K562 (cell line): ENCODE data around the gene NPAS3. TPM values are rescaled to one million over a fixed set of nuclear protein-coding genes. Genes with fewer than 3 reads are reported as not detected.

Experiments used
- ATAC-seq: fragments of 200-7000 bp; cut with Tn5 transposase; 3 replicates; pipeline ENCODE4 v1.9.1; 2020; ENCODE audit warnings: moderate library complexity
- BruUV-seq: library from RNA; stranded (reverse); fragments of 400-500 nt; replicated peaks from 2 replicates; lab custom pipeline; 2021; lab: Mats Ljungman, UMichigan
- CTCF ChIA-PET: fragments of 300-600 bp; formaldehyde crosslinking; extraction: SDS; loops from one replicate; lab custom pipeline; 2021; ENCODE audit warnings: low intra/inter-chr PET ratio; lab: Yijun Ruan, JAX
- POLR2A ChIA-PET: fragments of 300-600, 350-650 bp; sonication (Branson Sonifier 250); formaldehyde crosslinking; extraction: SDS; loops from one replicate; lab custom pipeline; 2021; ENCODE audit warnings: antibody characterized with exemption, inconsistent platforms; lab: Yijun Ruan, JAX
- DNase-seq, 4 experiments: peaks; one replicate each; pipeline versions ENCODE4 v3.0.0 to v3.0.0-alpha.2; 2011 to 2018; ENCODE audit warnings: low spot score in 3 of 4, mixed read lengths in 3 of 4; ENCODE audit errors: extremely low read depth in 1 of 4
- FAIRE-seq: peaks from 2 replicates; lab custom pipeline; 2011; peaks lifted over from hg19 to GRCh38; lab: Jason Lieb, UNC
- H2AFZ ChIP-seq: 2 replicates; pipeline ENCODE4 v1.6.0; 2011; ENCODE audit warnings: low read depth, low read length, control low read depth, inconsistent platforms
- H3K27ac ChIP-seq: fragments of 200-600 bp; 3 replicates; pipeline ENCODE4 v1.8.0; 2011; ENCODE audit warnings: low read depth, mild to moderate bottlenecking, control low read depth, inconsistent platforms, low read length, moderate library complexity, mixed read lengths; ENCODE audit errors: extremely low read depth
- H3K27me3 ChIP-seq, 2 experiments: fragments of 300-600 bp in 1 of 2; 2 replicates in 1 of 2; 3 replicates in 1 of 2; pipeline versions ENCODE4 v1.6.0 to v1.8.0; 2011; ENCODE audit warnings: inconsistent platforms in 2 of 2, low read length in 2 of 2, mild to moderate bottlenecking in 1 of 2, mixed read lengths in 1 of 2, moderate library complexity in 1 of 2; ENCODE audit not compliant: control insufficient read depth in 2 of 2, insufficient read depth in 2 of 2
- H3K36me3 ChIP-seq: fragments of 300-600 bp; 3 replicates; pipeline ENCODE4 v1.8.0; 2011; ENCODE audit warnings: mild to moderate bottlenecking, low read length, inconsistent platforms; ENCODE audit not compliant: control insufficient read depth, insufficient read depth
- H3K4me1 ChIP-seq, 2 experiments: fragments of 200-600 bp in 1 of 2; replicated peaks in 1 of 2; 2 replicates in 1 of 2; 3 replicates in 1 of 2; pipeline versions ENCODE4 v1.5.1 to v1.8.0; 2011; ENCODE audit warnings: inconsistent platforms in 2 of 2, low read length in 2 of 2, mild to moderate bottlenecking in 1 of 2, mixed read lengths in 1 of 2, moderate library complexity in 1 of 2; ENCODE audit not compliant: control insufficient read depth in 2 of 2, insufficient read depth in 2 of 2
- H3K4me2 ChIP-seq: 2 replicates; pipeline ENCODE4 v1.6.1; 2011; ENCODE audit warnings: low read length, control low read depth, inconsistent platforms, mixed read lengths; ENCODE audit not compliant: insufficient read depth
- H3K4me3 ChIP-seq: fragments of 200-600 bp; sonication (generic), shearing (Covaris generic); 2 replicates; pipeline ENCODE4 v1.5.1; 2016; ENCODE audit warnings: control low read depth, inconsistent platforms
- H3K79me2 ChIP-seq: fragments of 200-600 bp; 3 replicates; pipeline ENCODE4 v1.8.0; 2011; ENCODE audit warnings: low read length, inconsistent platforms; ENCODE audit not compliant: control insufficient read depth, insufficient read depth
- H3K9ac ChIP-seq, 2 experiments: 2 replicates each; pipeline versions ENCODE4 v1.6.0 to v1.6.1; 2011; ENCODE audit warnings: low read depth in 2 of 2, low read length in 2 of 2, control low read depth in 1 of 2, inconsistent platforms in 1 of 2, mild to moderate bottlenecking in 1 of 2, mixed read lengths in 1 of 2; ENCODE audit not compliant: insufficient read depth in 1 of 2
- H3K9me1 ChIP-seq: one replicate; pipeline ENCODE4 v1.6.0; 2011; ENCODE audit warnings: inconsistent platforms, mild to moderate bottlenecking, low read length, moderate library complexity; ENCODE audit not compliant: control insufficient read depth, insufficient read depth
- H3K9me3 ChIP-seq: replicated peaks from 2 replicates; pipeline ENCODE4 v1.5.1; 2011; ENCODE audit warnings: low read depth, low read length, inconsistent platforms; ENCODE audit not compliant: control insufficient read depth, insufficient read depth
- H4K20me1 ChIP-seq: replicated peaks from 2 replicates; pipeline ENCODE4 v1.6.1; 2011; ENCODE audit warnings: low read length, inconsistent platforms, mixed read lengths; ENCODE audit not compliant: control insufficient read depth, insufficient read depth
- BCOR ChIP-seq: fragments of 450-650 bp; IDR thresholded peaks from 2 replicates; pipeline ENCODE4 v1.6.1; 2016
- E2F8 ChIP-seq: fragments of 450-650 bp; IDR thresholded peaks from 2 replicates; pipeline ENCODE4 v1.7.1; 2018; ENCODE audit warnings: mild to moderate bottlenecking, low read depth; ENCODE audit not compliant: partially characterized antibody
- EZH2 ChIP-seq: IDR thresholded peaks from 2 replicates; pipeline ENCODE4 v1.6.1; 2012; ENCODE audit warnings: low read depth, mild to moderate bottlenecking, inconsistent platforms, low read length, borderline replicate concordance
- HDAC8 ChIP-seq: fragments of 450-650 bp; IDR thresholded peaks from 2 replicates; pipeline ENCODE4 v1.6.1; 2016; ENCODE audit warnings: mild to moderate bottlenecking, missing genetic modification characterization, moderate library complexity, missing compliant biosample characterization
- SNRNP70 ChIP-seq: fragments of 200-400 bp; formaldehyde crosslinking; optimal IDR thresholded peaks from 2 replicates; pipeline ENCODE3; 2017; ENCODE audit warnings: low read depth, low read length
- ZNF282 ChIP-seq: sonication (generic); formaldehyde crosslinking; IDR thresholded peaks from 2 replicates; pipeline ENCODE4 v1.8.1; 2023; ENCODE audit warnings: missing genetic modification reagents
- WGBS: fragments of 100-300 bp; shearing (Covaris generic); methylation state at CpG from one replicate; pipeline ENCODE4 v1.1.6; 2016; ENCODE audit warnings: low coverage, mixed read lengths; ENCODE audit not compliant: insufficient coverage; ENCODE audit errors: missing lambda C conversion rate; 5-methylcytosine and 5-hydroxymethylcytosine counted together
- in situ Hi-C: fragments of 300-500 bp; cut with MboI; formaldehyde crosslinking; loops from 4 replicates; pipeline ENCODE4 v1.15.0; 2018; ENCODE audit warnings: inconsistent platforms, mixed read lengths
- intact Hi-C: fragments of 100-400 bp; cut with micrococcal nuclease; formaldehyde crosslinking; loops from 2 replicates; pipeline ENCODE4 v1.14.2; 2022
- polyA plus RNA-seq, 8 experiments: library from polyadenylated mRNA; depleted of rRNA in 4 of 8; stranded (reverse) in 5 of 8; unstranded in 3 of 8; fragments of >200 nt; fragmentation: Nextera tagmentation in 2 of 8; fragmentation: Illumina TruSeq in 1 of 8; extraction: Ambion mirVana in 2 of 8; extraction: Trizol in 1 of 8; gene quantifications; 2 replicates each; pipeline versions ENCODE4 v1.2.1 to v1.2.3, GENCODE V29; 2011 to 2014; ENCODE audit warnings: inconsistent platforms in 1 of 8, missing spikeins in 1 of 8
- total RNA-seq, 7 experiments: library from RNA; depleted of rRNA in 6 of 7; stranded (reverse); fragments of >200 nt in 6 of 7; fragmentation: Illumina TruSeq in 2 of 7; extraction: Trizol in 2 of 7; gene quantifications; 2 replicates each; pipeline versions ENCODE4 v1.2.1 to v1.2.3, GENCODE V29; 2011 to 2021; ENCODE audit warnings: low replicate concordance in 1 of 7

The NPAS3 gene
- total and polyA plus RNA-seq, 9 of the 15 experiments (the other 6 are each of a cell fraction or from before 2014, with no cell fraction given), result 0.04 TPM; not detected in 8

DNA sequence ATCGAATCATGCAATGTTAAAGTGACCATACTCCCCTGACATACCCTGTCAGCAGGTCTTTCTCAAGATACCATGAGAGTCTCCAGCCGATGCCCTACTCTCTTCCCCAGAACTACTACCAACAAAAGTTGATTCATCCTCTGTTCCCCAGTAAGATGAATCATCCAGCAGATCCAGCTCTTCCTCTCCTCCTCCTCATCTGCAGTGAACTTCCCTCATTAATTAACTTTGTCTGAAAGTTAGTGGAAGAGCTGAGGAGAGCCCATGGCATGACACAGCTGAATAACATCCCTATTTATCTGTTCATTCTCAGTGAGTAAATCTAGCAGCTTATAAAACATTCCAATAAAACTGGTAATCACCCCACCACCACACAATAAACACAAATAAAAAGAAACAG, 798.8 kb downstream of the NPAS3 start:
- DNase-seq, result no peak
- 0% methylated on average over 2 of the region's 2 CpGs for WGBS

More for the DNA sequence above, 798.8 kb downstream of the NPAS3 start:
- ATAC-seq (no peak), FAIRE-seq (no peak)
- intact Hi-C loops, result no loop called here
- H4K20me1 ChIP-seq, result no peaks in the 10 kb centered on the region
- no TSS peak for BruUV-seq
- no peak overlapping the region for H3K4me3 ChIP-seq
- peaks cover 3 to 4% of the 10 kb centered on the region in 2 experiments; a peak in 2 of 5 replicates for H3K27me3 ChIP-seq
- H3K4me1 ChIP-seq, result no peaks in the 10 kb centered on the region
- no peaks in the 10 kb centered on the region for H3K36me3 ChIP-seq
- TF ChIP-seq BCOR (no peak), E2F8 (no peak), EZH2 (no peak), ZNF282 (no peak), SNRNP70 (no peak), HDAC8 (no peak)
- H3K9me1 ChIP-seq, result no peaks in the 10 kb centered on the region
- in situ Hi-C loops, result no loop called here
- H2AFZ ChIP-seq, result no peak overlapping the region
- no peak overlapping the region for H3K27ac ChIP-seq
- no peaks in the 10 kb centered on the region for H3K79me2 ChIP-seq
- no peak overlapping the region for H3K9ac ChIP-seq
- POLR2A ChIA-PET, result interaction anchor here (0.7 to 0.8 kb wide), 2 partner anchors 10 to 182 kb away, joined by 3 to 4 read pairs; no protein-coding TSS in a partner anchor
- CTCF ChIA-PET, result no interaction called here
- no peak overlapping the region for H3K4me2 ChIP-seq
- H3K9me3 ChIP-seq, result no peaks in the 10 kb centered on the region
